ENCODE results near the gene FAM25C. TPM values are rescaled to one million over a fixed set of nuclear protein-coding genes. Genes with fewer than 3 reads are reported as not detected.
"Not testable (repeated sequence)": the region's sequence is repeated elsewhere in the genome, so short reads cannot be mapped to it uniquely, and the experiment has no call there.

Gene FAM25C
- not detected in 2 replicates for total RNA-seq (2014; rRNA removed; shearing (Covaris generic))
- total RNA-seq (2022): not detected in 2 replicates
- Bru-seq, nascent RNA: not detected
- BruChase-seq, experiment 1, labeled RNA remaining after a 6-hour chase: not detected
- not detected for BruChase-seq, experiment 2, labeled RNA remaining after a 2-hour chase
- long read RNA-seq: 0 reads

- DNase-seq (ENCODE audit: low spot score); intact Hi-C loops (cut with micrococcal nuclease; ENCODE audit: unreplicated experiment); H3K9me3 ChIP-seq (ENCODE audit: low read length); H3K4me2 ChIP-seq (ENCODE audit: low read length); H3K36me3 ChIP-seq (ENCODE audit: insufficient read depth, low read length); H3K4me3 ChIP-seq (ENCODE audit: low read depth, low read length, poor library complexity, severe bottlenecking); BruUV-seq (replicated peaks); H3K4me1 ChIP-seq (ENCODE audit: insufficient read depth, low read length, poor library complexity, severe bottlenecking); CTCF ChIA-PET (ENCODE audit: unreplicated experiment); H3K79me2 ChIP-seq (ENCODE audit: insufficient read depth, low read depth, low read length); H4K20me1 ChIP-seq (ENCODE audit: insufficient read depth, low read length); H2AFZ ChIP-seq (ENCODE audit: low read length); H3K9me2 ChIP-seq (ENCODE audit: insufficient read depth, low read length); H3K27ac ChIP-seq (ENCODE audit: low read depth, low read length, poor library complexity, severe bottlenecking); POLR2A ChIA-PET: not testable (repeated sequence)
Observed at GRCh38 chr10:47999691-48000090, at the start of gene FAM25C. Gene FAM25C (minus strand): TSS chr10:47999791. CDS start chr10:47999765, 26 bp downstream.

DNA sequence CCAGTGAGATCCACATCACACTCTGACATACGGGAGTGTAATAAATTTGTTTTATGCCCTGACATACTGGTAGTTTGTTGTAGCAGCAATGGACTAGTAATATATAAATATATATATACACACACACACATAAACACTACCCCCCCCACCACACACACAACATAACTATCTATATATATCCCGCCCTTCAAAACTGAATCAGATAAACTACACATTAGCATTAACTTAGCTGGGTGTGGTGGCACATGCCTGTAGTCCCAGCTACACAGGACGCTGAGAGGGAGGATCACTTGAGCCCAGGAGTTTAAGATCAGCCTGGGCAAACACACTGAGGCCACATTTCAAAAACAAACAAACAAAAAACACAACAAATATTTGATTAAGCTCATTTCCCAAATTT is 45.0 kb upstream of the FAM25C start:
- CTCF ChIA-PET (ENCODE audit: unreplicated experiment); H3K4me2 ChIP-seq (ENCODE audit: low read length); H2AFZ ChIP-seq (ENCODE audit: low read length); H3K9me2 ChIP-seq (ENCODE audit: insufficient read depth, low read length); intact Hi-C loops (cut with micrococcal nuclease; ENCODE audit: unreplicated experiment); BruUV-seq (replicated peaks); POLR2A ChIA-PET; H3K4me1 ChIP-seq (ENCODE audit: insufficient read depth, low read length, poor library complexity, severe bottlenecking); DNase-seq (ENCODE audit: low spot score); H4K20me1 ChIP-seq (ENCODE audit: insufficient read depth, low read length); H3K27ac ChIP-seq (ENCODE audit: low read depth, low read length, poor library complexity, severe bottlenecking); H3K4me3 ChIP-seq (ENCODE audit: low read depth, low read length, poor library complexity, severe bottlenecking); H3K36me3 ChIP-seq (ENCODE audit: insufficient read depth, low read length); H3K9me3 ChIP-seq (ENCODE audit: low read length); H3K79me2 ChIP-seq (ENCODE audit: insufficient read depth, low read depth, low read length): not testable (repeated sequence)

DNA sequence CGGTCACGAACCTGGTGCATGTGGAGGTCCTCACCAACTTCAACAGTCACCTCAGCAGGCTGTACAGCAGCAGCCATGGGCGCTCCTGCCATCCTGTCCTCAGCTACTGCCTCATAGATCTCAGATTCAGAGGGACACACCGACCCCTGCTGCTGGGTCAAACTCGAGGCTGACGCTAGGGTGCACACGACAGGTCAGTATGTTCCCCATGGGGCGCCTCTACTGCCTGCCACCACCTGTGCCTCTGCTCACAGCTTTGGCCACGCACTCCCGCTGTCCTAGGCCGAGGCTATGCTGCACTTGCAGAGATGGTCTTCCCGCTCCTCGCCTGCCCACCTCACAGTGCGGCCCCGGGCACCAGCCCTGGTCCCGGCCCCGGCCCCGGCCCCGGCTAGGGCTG is 31.8 kb upstream of the FAM25C start:
- DNase-seq (ENCODE audit: low spot score); H2AFZ ChIP-seq (ENCODE audit: low read length); POLR2A ChIA-PET; H3K4me1 ChIP-seq (ENCODE audit: insufficient read depth, low read length, poor library complexity, severe bottlenecking); H3K4me2 ChIP-seq (ENCODE audit: low read length); intact Hi-C loops (cut with micrococcal nuclease; ENCODE audit: unreplicated experiment); H3K36me3 ChIP-seq (ENCODE audit: insufficient read depth, low read length); H3K9me3 ChIP-seq (ENCODE audit: low read length); H3K27ac ChIP-seq (ENCODE audit: low read depth, low read length, poor library complexity, severe bottlenecking); H3K9me2 ChIP-seq (ENCODE audit: insufficient read depth, low read length); H3K79me2 ChIP-seq (ENCODE audit: insufficient read depth, low read depth, low read length); H4K20me1 ChIP-seq (ENCODE audit: insufficient read depth, low read length); CTCF ChIA-PET (ENCODE audit: unreplicated experiment); BruUV-seq (replicated peaks); H3K4me3 ChIP-seq (ENCODE audit: low read depth, low read length, poor library complexity, severe bottlenecking): not testable (repeated sequence)

GRCh38 chr10:48002306-48002705 is 2.7 kb upstream of the FAM25C start:
- DNase-seq (ENCODE audit: low spot score); CTCF ChIA-PET (ENCODE audit: unreplicated experiment); H3K27ac ChIP-seq (ENCODE audit: low read depth, low read length, poor library complexity, severe bottlenecking); H3K9me2 ChIP-seq (ENCODE audit: insufficient read depth, low read length); intact Hi-C loops (cut with micrococcal nuclease; ENCODE audit: unreplicated experiment); H2AFZ ChIP-seq (ENCODE audit: low read length); H4K20me1 ChIP-seq (ENCODE audit: insufficient read depth, low read length); POLR2A ChIA-PET; BruUV-seq (replicated peaks); H3K4me2 ChIP-seq (ENCODE audit: low read length); H3K36me3 ChIP-seq (ENCODE audit: insufficient read depth, low read length); H3K4me3 ChIP-seq (ENCODE audit: low read depth, low read length, poor library complexity, severe bottlenecking); H3K9me3 ChIP-seq (ENCODE audit: low read length); H3K79me2 ChIP-seq (ENCODE audit: insufficient read depth, low read depth, low read length); H3K4me1 ChIP-seq (ENCODE audit: insufficient read depth, low read length, poor library complexity, severe bottlenecking): not testable (repeated sequence)

DNA sequence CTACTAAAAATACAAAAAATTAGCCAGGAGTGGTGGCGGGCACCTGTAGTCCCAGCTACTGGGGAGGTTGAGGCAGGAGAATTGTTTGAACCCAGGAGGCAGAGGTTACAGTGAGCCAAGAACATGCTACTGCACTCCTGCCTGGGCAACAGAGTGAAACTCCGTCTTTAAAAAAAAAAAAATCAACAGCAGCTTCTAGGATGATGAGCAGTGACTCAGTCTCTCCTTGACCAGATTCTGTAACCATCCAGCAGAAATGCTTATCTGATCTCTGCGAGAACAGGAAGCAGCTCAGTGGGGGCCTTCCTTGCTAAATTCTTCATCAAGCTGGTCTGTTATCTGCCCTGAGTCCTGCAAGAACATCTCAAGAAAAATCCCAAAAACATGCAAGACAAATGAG is 5.5 kb downstream of the FAM25C start:
- H3K9me3 ChIP-seq (ENCODE audit: low read length); H3K9me2 ChIP-seq (ENCODE audit: insufficient read depth, low read length); H4K20me1 ChIP-seq (ENCODE audit: insufficient read depth, low read length); H3K4me1 ChIP-seq (ENCODE audit: insufficient read depth, low read length, poor library complexity, severe bottlenecking); intact Hi-C loops (cut with micrococcal nuclease; ENCODE audit: unreplicated experiment); H3K27ac ChIP-seq (ENCODE audit: low read depth, low read length, poor library complexity, severe bottlenecking); H3K79me2 ChIP-seq (ENCODE audit: insufficient read depth, low read depth, low read length); DNase-seq (ENCODE audit: low spot score); H3K4me3 ChIP-seq (ENCODE audit: low read depth, low read length, poor library complexity, severe bottlenecking); H2AFZ ChIP-seq (ENCODE audit: low read length); H3K36me3 ChIP-seq (ENCODE audit: insufficient read depth, low read length); CTCF ChIA-PET (ENCODE audit: unreplicated experiment); POLR2A ChIA-PET; BruUV-seq (replicated peaks); H3K4me2 ChIP-seq (ENCODE audit: low read length): not testable (repeated sequence)

- POLR2A ChIA-PET; H3K9me3 ChIP-seq (ENCODE audit: low read length); intact Hi-C loops (cut with micrococcal nuclease; ENCODE audit: unreplicated experiment); H3K36me3 ChIP-seq (ENCODE audit: insufficient read depth, low read length); H3K79me2 ChIP-seq (ENCODE audit: insufficient read depth, low read depth, low read length); DNase-seq (ENCODE audit: low spot score); H3K4me3 ChIP-seq (ENCODE audit: low read depth, low read length, poor library complexity, severe bottlenecking); H2AFZ ChIP-seq (ENCODE audit: low read length); CTCF ChIA-PET (ENCODE audit: unreplicated experiment); H4K20me1 ChIP-seq (ENCODE audit: insufficient read depth, low read length); BruUV-seq (replicated peaks); H3K27ac ChIP-seq (ENCODE audit: low read depth, low read length, poor library complexity, severe bottlenecking); H3K4me1 ChIP-seq (ENCODE audit: insufficient read depth, low read length, poor library complexity, severe bottlenecking); H3K4me2 ChIP-seq (ENCODE audit: low read length); H3K9me2 ChIP-seq (ENCODE audit: insufficient read depth, low read length): not testable (repeated sequence)
Observed at GRCh38 chr10:47992560-47992959, 7.0 kb downstream of the FAM25C start.

GRCh38 chr10:47991706-47992105 is 7.9 kb downstream of the FAM25C start:
- H3K36me3 ChIP-seq (ENCODE audit: insufficient read depth, low read length); H3K4me3 ChIP-seq (ENCODE audit: low read depth, low read length, poor library complexity, severe bottlenecking); H3K79me2 ChIP-seq (ENCODE audit: insufficient read depth, low read depth, low read length); H2AFZ ChIP-seq (ENCODE audit: low read length); CTCF ChIA-PET (ENCODE audit: unreplicated experiment); H3K27ac ChIP-seq (ENCODE audit: low read depth, low read length, poor library complexity, severe bottlenecking); H3K9me2 ChIP-seq (ENCODE audit: insufficient read depth, low read length); H3K4me2 ChIP-seq (ENCODE audit: low read length); H3K4me1 ChIP-seq (ENCODE audit: insufficient read depth, low read length, poor library complexity, severe bottlenecking); POLR2A ChIA-PET; BruUV-seq (replicated peaks); H3K9me3 ChIP-seq (ENCODE audit: low read length); DNase-seq (ENCODE audit: low spot score); intact Hi-C loops (cut with micrococcal nuclease; ENCODE audit: unreplicated experiment); H4K20me1 ChIP-seq (ENCODE audit: insufficient read depth, low read length): not testable (repeated sequence)
